OCI-LY3 (cell line): ENCODE measurements around the gene SLC12A6.

Source experiments
- H2AFZ ChIP-seq: fragments of 200-600, 300-600 bp; shearing (Covaris generic); 2 replicates; pipeline ENCODE4 v1.6.0; 2014; ENCODE audit warnings: antibody characterized with exemption, low read depth, low read length
- H3K27ac ChIP-seq: fragments of 200-600, 300-600 bp; sonication (generic); 2 replicates; pipeline ENCODE4 v1.5.1; 2014; ENCODE audit warnings: mild to moderate bottlenecking, low read length, moderate library complexity, mixed read lengths
- H3K27me3 ChIP-seq: fragments of 200-600, 300-600 bp; sonication (generic); 2 replicates; pipeline ENCODE4 v1.6.1; 2014; ENCODE audit warnings: low read depth, low read length, mixed read lengths
- H3K36me3 ChIP-seq: fragments of 200-600, 300-600 bp; sonication (generic); replicated peaks from 2 replicates; pipeline ENCODE3; 2014; ENCODE audit warnings: low read depth, low read length, mixed read lengths
- H3K4me1 ChIP-seq: fragments of 300-600, 200-600 bp; sonication (generic); 2 replicates; pipeline ENCODE4 v1.6.1; 2014; ENCODE audit warnings: low read length, mixed read lengths
- H3K4me2 ChIP-seq: fragments of 200-600, 300-600 bp; sonication (generic); 2 replicates; pipeline ENCODE4 v1.6.1; 2014; ENCODE audit warnings: low read length, mixed read lengths
- H3K4me3 ChIP-seq: fragments of 300-600, 200-600 bp; sonication (generic); 2 replicates; pipeline ENCODE4 v1.5.1; 2014; ENCODE audit warnings: antibody characterized with exemption, mild to moderate bottlenecking, low read length, moderate library complexity
- H3K79me2 ChIP-seq: fragments of 300-600, 200-600 bp; shearing (Covaris generic); 2 replicates; pipeline ENCODE4 v1.6.1; 2014; ENCODE audit warnings: mild to moderate bottlenecking, low read length, mixed read lengths
- H3K9ac ChIP-seq: fragments of 300-600, 200-600 bp; shearing (Covaris generic); 2 replicates; pipeline ENCODE4 v1.6.0; 2014; ENCODE audit warnings: mild to moderate bottlenecking, low read length, moderate library complexity
- H3K9me3 ChIP-seq: fragments of 200-600, 300-600 bp; shearing (Covaris generic); 2 replicates; pipeline ENCODE4 v1.6.1; 2014; ENCODE audit warnings: low read length, mixed read lengths; ENCODE audit not compliant: insufficient read depth
- H4K20me1 ChIP-seq: fragments of 200-600, 300-600 bp; sonication (generic); 2 replicates; pipeline ENCODE4 v1.6.1; 2016; ENCODE audit warnings: low read length, mixed read lengths; ENCODE audit not compliant: insufficient read depth
- CTCF ChIP-seq: fragments of 200-600, 300-600 bp; sonication (generic); IDR thresholded peaks from 2 replicates; pipeline ENCODE4 v1.5.1; 2014; ENCODE audit warnings: antibody characterized with exemption, low read length, low read depth
- EZH2phosphoT487 ChIP-seq: fragments of 200-600 bp; shearing (Covaris generic); IDR thresholded peaks from 2 replicates; pipeline ENCODE4 v1.6.1; 2018; ENCODE audit warnings: antibody characterized with exemption, mixed run types, low read depth

SLC12A6 gene

GRCh38 chr15:34365091-34365825 lies 27.7 kb upstream of the SLC12A6 start:
- TF ChIP-seq EZH2phosphoT487 (no peak), CTCF (no peak)
- Histone ChIP-seq H3K4me1 (peaks cover 32% of the 10 kb centered on the region), H3K27ac (no peak overlapping the region)

GRCh38 chr15:34364041-34364440 lies 26.5 kb upstream of the SLC12A6 start:
- H3K4me2 ChIP-seq = no peak overlapping the region
- peaks cover 43% of the 10 kb centered on the region for H3K36me3 ChIP-seq
- H3K9me3 ChIP-seq = no peaks in the 10 kb centered on the region
- no peak overlapping the region for H3K27ac ChIP-seq
- no peaks in the 10 kb centered on the region for H3K27me3 ChIP-seq
- no peak overlapping the region for H3K4me3 ChIP-seq
- H2AFZ ChIP-seq = no peak overlapping the region
- H4K20me1 ChIP-seq = peaks cover 15% of the 10 kb centered on the region
- peaks cover 40% of the 10 kb centered on the region for H3K79me2 ChIP-seq
- H3K4me1 ChIP-seq = peaks cover 24% of the 10 kb centered on the region
- H3K9ac ChIP-seq = no peak overlapping the region
- no peak for TF ChIP-seq CTCF
- TF ChIP-seq EZH2phosphoT487 = no peak

More at GRCh38 chr15:34365091-34365825, 27.7 kb upstream of the SLC12A6 start:
- peaks cover 40% of the 10 kb centered on the region for H3K79me2 ChIP-seq
- peak overlapping the region; percentile 97 for H3K9ac ChIP-seq
- H3K4me2 ChIP-seq = peak overlapping the region; percentile 81
- H3K36me3 ChIP-seq = peaks cover 35% of the 10 kb centered on the region
- H4K20me1 ChIP-seq = peaks cover 15% of the 10 kb centered on the region
- H3K4me3 ChIP-seq = peak overlapping the region; percentile 98
- H3K27me3 ChIP-seq = no peaks in the 10 kb centered on the region
- H2AFZ ChIP-seq = no peak overlapping the region
- no peaks in the 10 kb centered on the region for H3K9me3 ChIP-seq

GRCh38 chr15:34362047-34362773 lies 24.6 kb upstream of the SLC12A6 start:
- Histone ChIP-seq H3K9me3 (no peaks in the 10 kb centered on the region), H3K27me3 (no peaks in the 10 kb centered on the region), H4K20me1 (peaks cover 15% of the 10 kb centered on the region), H3K4me1 (peaks cover 13% of the 10 kb centered on the region), H3K36me3 (peaks cover 52% of the 10 kb centered on the region), H3K4me2 (no peak overlapping the region), H2AFZ (no peak overlapping the region), H3K4me3 (no peak overlapping the region), H3K27ac (no peak overlapping the region), H3K9ac (no peak overlapping the region), H3K79me2 (peaks cover 31% of the 10 kb centered on the region)
- TF ChIP-seq CTCF = no peak
- no peak for TF ChIP-seq EZH2phosphoT487

GRCh38 chr15:34361278-34361677 lies 23.7 kb upstream of the SLC12A6 start:
- Histone ChIP-seq H3K27ac (no peak overlapping the region), H3K79me2 (peaks cover 25% of the 10 kb centered on the region), H3K27me3 (no peaks in the 10 kb centered on the region), H3K4me3 (no peak overlapping the region), H3K4me1 (peaks cover 13% of the 10 kb centered on the region), H3K9ac (no peak overlapping the region), H3K36me3 (peaks cover 60% of the 10 kb centered on the region), H2AFZ (no peak overlapping the region), H3K9me3 (no peaks in the 10 kb centered on the region), H4K20me1 (peaks cover 15% of the 10 kb centered on the region), H3K4me2 (no peak overlapping the region)
- no peak for TF ChIP-seq EZH2phosphoT487
- no peak for TF ChIP-seq CTCF
